Measurements from ENCODE around the gene RALGAPB.

GRCh38 chr20:38566036-38566598 is 93.5 kb downstream of the RALGAPB start:
- TF ChIP-seq CTCF (IDR thresholded peaks at IDR 0.05) (no peak), POLR2A (IDR thresholded peaks at IDR 0.05) (no peak)

Measured in body of pancreas (tissue), 4 donors.